GM18861 (cell line): ENCODE results near the gene RAPGEF1.

Source experiments
- ATAC-seq: cut with Tn5 transposase; IDR thresholded peaks from one replicate; pipeline ENCODE4 v1.9.1; 2021; ENCODE audit not compliant: unreplicated experiment

RAPGEF1 gene

GRCh38 chr9:131611586-131612315, 128.1 kb downstream of the RAPGEF1 start:
- ATAC-seq: no peak

- no peak for ATAC-seq
Observed at GRCh38 chr9:131610231-131610761, 129.6 kb downstream of the RAPGEF1 start.

GRCh38 chr9:131609099-131609830, 130.6 kb downstream of the RAPGEF1 start:
- no peak for ATAC-seq

- ATAC-seq: no peak
Observed at GRCh38 chr9:131608493-131609037, 131.3 kb downstream of the RAPGEF1 start.

- ATAC-seq: no peak
Observed at GRCh38 chr9:131607591-131607990, 132.3 kb downstream of the RAPGEF1 start.

GRCh38 chr9:131606896-131607567, 132.8 kb downstream of the RAPGEF1 start:
- ATAC-seq: no peak

- no peak for ATAC-seq
Observed at GRCh38 chr9:131605770-131606590, 133.9 kb downstream of the RAPGEF1 start.

- ATAC-seq: no peak
Observed at GRCh38 chr9:131603711-131604439, 136.0 kb downstream of the RAPGEF1 start.

GRCh38 chr9:131603199-131603598, 136.7 kb downstream of the RAPGEF1 start:
- no peak for ATAC-seq

GRCh38 chr9:131601683-131602181, 138.1 kb downstream of the RAPGEF1 start:
- ATAC-seq: no peak

- no peak for ATAC-seq
Observed at GRCh38 chr9:131598121-131598520, 141.8 kb downstream of the RAPGEF1 start.

GRCh38 chr9:131597246-131597645, 142.6 kb downstream of the RAPGEF1 start:
- ATAC-seq: no peak

GRCh38 chr9:131596430-131596743, 143.5 kb downstream of the RAPGEF1 start:
- ATAC-seq: no peak

GRCh38 chr9:131595696-131596429, 144.0 kb downstream of the RAPGEF1 start:
- ATAC-seq: no peak

GRCh38 chr9:131594906-131595665, 144.8 kb downstream of the RAPGEF1 start:
- ATAC-seq: no peak

GRCh38 chr9:131593936-131594665, 145.8 kb downstream of the RAPGEF1 start:
- no peak for ATAC-seq

GRCh38 chr9:131593091-131593820, 146.6 kb downstream of the RAPGEF1 start:
- no peak for ATAC-seq
